Measurements from ENCODE around the gene IFNG-AS1.

Gene IFNG-AS1

DNA sequence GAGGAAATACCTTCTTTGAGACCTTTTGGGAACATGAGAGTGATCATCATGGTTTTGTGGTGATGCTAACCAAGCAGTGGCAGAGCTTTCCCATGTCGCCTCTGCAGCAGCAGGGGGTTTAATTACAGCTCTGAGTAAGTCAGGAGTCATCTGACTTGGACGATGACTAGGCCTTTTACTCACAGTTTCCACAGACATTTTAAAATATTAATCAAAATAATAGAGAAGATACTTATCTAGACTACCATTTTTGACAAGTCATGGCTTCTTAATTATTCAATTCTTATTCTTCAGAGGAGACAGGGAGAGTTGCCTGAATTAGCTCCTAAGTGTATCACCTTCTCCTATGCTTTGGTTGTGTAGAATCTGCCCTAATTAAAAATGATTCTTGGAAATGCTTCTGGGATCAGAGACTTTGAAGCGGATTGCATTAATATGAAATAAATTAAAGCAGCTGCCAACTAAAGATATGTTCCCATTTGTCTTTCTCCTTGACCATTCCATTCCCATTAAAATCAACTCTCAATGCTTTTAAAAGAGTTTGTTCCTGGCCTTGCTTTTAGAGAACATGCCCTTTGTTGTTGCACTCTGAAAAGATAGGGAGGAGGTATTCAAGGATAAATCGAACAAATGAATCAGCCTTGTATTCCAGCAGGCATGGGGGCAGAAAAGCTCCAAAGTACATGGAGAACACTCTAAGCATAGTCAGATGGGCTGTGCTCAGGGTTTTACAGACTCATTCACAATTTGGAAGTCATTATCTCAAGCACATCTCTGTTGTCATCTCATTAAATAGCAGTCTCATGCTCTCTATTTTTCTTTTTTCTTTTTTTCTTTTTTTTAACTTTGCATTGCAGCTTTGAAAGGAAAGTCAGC is 7.7 kb upstream of the IFNG-AS1 start:
- no peak overlapping the region for H4K8ac ChIP-seq (ENCODE audit: low read depth, low read length)
- no peak overlapping the region for H3K23ac ChIP-seq (ENCODE audit: low read depth, low read length, poor library complexity)
- peak overlapping the region; percentile 57 for H3K27ac ChIP-seq (replicated peaks; ENCODE audit: low read length)
- no peak overlapping the region for H3K18ac ChIP-seq (ENCODE audit: low read length)
- no peaks in the 10 kb centered on the region for H3K79me1 ChIP-seq (ENCODE audit: low read depth, low read length)
- H2BK12ac ChIP-seq (ENCODE audit: low read length) = no peak overlapping the region
- H4K91ac ChIP-seq (ENCODE audit: low read depth, low read length, poor library complexity) = no peak overlapping the region
- no peaks in the 10 kb centered on the region for H3K9me3 ChIP-seq (replicated peaks in 1 of 2; ENCODE audit: control insufficient read depth in 2 of 2, insufficient read depth in 1 of 2, low read depth in 1 of 2, low read length in 2 of 2)
- no peak overlapping the region for H3K4me3 ChIP-seq (ENCODE audit: low read length in 2 of 2)
- WGBS, 2 donors (ENCODE audit: extremely low coverage in 2 of 2, insufficient read length in 2 of 2, insufficient replicate concordance in 1 of 2) = no CpG with 5 or more reads among the region's 4 CpGs
- peaks cover 0 to 3% of the 10 kb centered on the region in 2 donors for H3K4me1 ChIP-seq (ENCODE audit: control insufficient read depth in 2 of 2, insufficient read depth in 1 of 2, low read depth in 1 of 2, low read length in 2 of 2)
- no peak overlapping the region for H2BK120ac ChIP-seq (ENCODE audit: low read depth, low read length)
- H2AFZ ChIP-seq (ENCODE audit: low read length) = no peak overlapping the region
- peaks cover 0 to 2% (median 0%) of the 10 kb centered on the region in 3 experiments for H3K27me3 ChIP-seq (ENCODE audit: control insufficient read depth in 3 of 3, insufficient read depth in 3 of 3, low read depth in 1 of 3, low read length in 3 of 3)
- no peak overlapping the region for H3K4me2 ChIP-seq (ENCODE audit: insufficient read depth, low read length, poor library complexity, severe bottlenecking)
- H3K9ac ChIP-seq (ENCODE audit: low read depth, low read length, poor library complexity) = no peak overlapping the region
- H3K4ac ChIP-seq (ENCODE audit: low read length) = no peak overlapping the region
- H3K14ac ChIP-seq (ENCODE audit: low read length) = no peak overlapping the region
- H2AK5ac ChIP-seq (ENCODE audit: low read depth, low read length) = no peak overlapping the region
- no peak overlapping the region for H2BK15ac ChIP-seq (ENCODE audit: low read length)
- no peak for DNase-seq (ENCODE audit: low spot score)
- H3K36me3 ChIP-seq (replicated peaks in 1 of 2; ENCODE audit: control insufficient read depth in 2 of 2, insufficient read depth in 2 of 2, low read length in 2 of 2) = no peaks in the 10 kb centered on the region
- H2BK5ac ChIP-seq (ENCODE audit: low read length) = no peak overlapping the region

DNA sequence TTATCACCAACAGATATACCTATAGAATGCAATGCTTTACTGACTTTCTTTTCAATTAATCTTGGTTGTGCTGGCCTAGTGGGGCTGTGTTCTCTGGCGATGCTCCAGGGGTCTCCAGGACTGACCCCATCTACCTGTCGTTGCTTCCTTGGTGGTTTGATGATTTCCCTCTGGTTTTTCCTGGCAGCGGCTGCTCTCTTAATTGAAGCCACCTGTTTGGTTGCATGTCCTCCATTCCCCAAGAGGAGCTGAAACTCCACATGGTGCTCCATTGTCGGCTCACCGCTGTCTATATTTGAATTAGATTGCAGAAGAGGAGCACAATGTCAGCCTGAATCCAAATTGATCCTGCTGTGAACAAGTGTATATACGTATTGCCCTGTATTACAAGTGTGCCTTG is 7.1 kb upstream of the IFNG-AS1 start:
- Histone ChIP-seq H3K4me1 (ENCODE audit: control insufficient read depth in 2 of 2, insufficient read depth in 1 of 2, low read depth in 1 of 2, low read length in 2 of 2) (peaks cover 0 to 3% of the 10 kb centered on the region in 2 donors), H3K36me3 (replicated peaks in 1 of 2; ENCODE audit: control insufficient read depth in 2 of 2, insufficient read depth in 2 of 2, low read length in 2 of 2) (no peaks in the 10 kb centered on the region), H3K18ac (ENCODE audit: low read length) (no peak overlapping the region), H3K9me3 (replicated peaks in 1 of 2; ENCODE audit: control insufficient read depth in 2 of 2, insufficient read depth in 1 of 2, low read depth in 1 of 2, low read length in 2 of 2) (no peaks in the 10 kb centered on the region), H3K27me3 (ENCODE audit: control insufficient read depth in 3 of 3, insufficient read depth in 3 of 3, low read depth in 1 of 3, low read length in 3 of 3) (no peaks in the 10 kb centered on the region), H3K27ac (replicated peaks; ENCODE audit: low read length) (peak overlapping the region; percentile 57), H3K79me1 (ENCODE audit: low read depth, low read length) (no peaks in the 10 kb centered on the region), H4K8ac (ENCODE audit: low read depth, low read length) (no peak overlapping the region), H2AK5ac (ENCODE audit: low read depth, low read length) (no peak overlapping the region), H2BK12ac (ENCODE audit: low read length) (no peak overlapping the region), H3K9ac (ENCODE audit: low read depth, low read length, poor library complexity) (no peak overlapping the region), H3K4me2 (ENCODE audit: insufficient read depth, low read length, poor library complexity, severe bottlenecking) (no peak overlapping the region), H2BK120ac (ENCODE audit: low read depth, low read length) (no peak overlapping the region), H3K4ac (ENCODE audit: low read length) (no peak overlapping the region), H2BK15ac (ENCODE audit: low read length) (no peak overlapping the region), H3K4me3 (ENCODE audit: low read length in 2 of 2) (no peak overlapping the region), H3K23ac (ENCODE audit: low read depth, low read length, poor library complexity) (no peak overlapping the region), H2AFZ (ENCODE audit: low read length) (no peak overlapping the region), H4K91ac (ENCODE audit: low read depth, low read length, poor library complexity) (no peak overlapping the region), H2BK5ac (ENCODE audit: low read length) (no peak overlapping the region), H3K14ac (ENCODE audit: low read length) (no peak overlapping the region)
- no CpG with 5 or more reads among the region's 6 CpGs for WGBS, 2 donors (ENCODE audit: extremely low coverage in 2 of 2, insufficient read length in 2 of 2, insufficient replicate concordance in 1 of 2)
- no peak for DNase-seq (ENCODE audit: low spot score)

DNA sequence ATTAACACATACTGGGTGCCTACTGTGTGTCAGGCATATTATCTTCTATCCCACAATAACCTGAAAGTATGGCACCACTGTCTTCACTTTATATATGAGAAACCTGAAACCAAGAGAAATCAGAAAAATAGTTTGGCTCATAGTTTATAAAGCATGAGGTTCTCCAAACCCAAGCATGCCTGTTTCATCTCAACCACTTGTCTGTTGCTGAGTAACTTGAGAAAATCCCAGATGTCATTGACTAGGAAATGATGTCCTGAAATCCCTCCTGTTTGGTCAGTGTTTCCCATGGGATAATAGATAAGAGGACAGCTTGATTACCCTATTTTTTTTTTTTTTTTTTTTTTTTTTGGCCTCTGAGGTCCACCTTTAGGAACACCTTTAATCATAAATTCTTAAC is 2.6 kb upstream of the IFNG-AS1 start:
- no peak overlapping the region for H2AFZ ChIP-seq (ENCODE audit: low read length)
- H3K4me1 ChIP-seq (ENCODE audit: control insufficient read depth in 2 of 2, insufficient read depth in 1 of 2, low read depth in 1 of 2, low read length in 2 of 2) = peaks cover 0 to 6% of the 10 kb centered on the region in 2 donors
- no peaks in the 10 kb centered on the region for H3K36me3 ChIP-seq (replicated peaks in 1 of 2; ENCODE audit: control insufficient read depth in 2 of 2, insufficient read depth in 2 of 2, low read length in 2 of 2)
- no peak overlapping the region for H3K18ac ChIP-seq (ENCODE audit: low read length)
- H3K23ac ChIP-seq (ENCODE audit: low read depth, low read length, poor library complexity) = no peak overlapping the region
- no peaks in the 10 kb centered on the region for H3K27me3 ChIP-seq (ENCODE audit: control insufficient read depth in 3 of 3, insufficient read depth in 3 of 3, low read depth in 1 of 3, low read length in 3 of 3)
- no peak overlapping the region for H2BK15ac ChIP-seq (ENCODE audit: low read length)
- H2BK120ac ChIP-seq (ENCODE audit: low read depth, low read length) = no peak overlapping the region
- no peak overlapping the region for H2BK5ac ChIP-seq (ENCODE audit: low read length)
- no peak overlapping the region for H2AK5ac ChIP-seq (ENCODE audit: low read depth, low read length)
- H4K91ac ChIP-seq (ENCODE audit: low read depth, low read length, poor library complexity) = no peak overlapping the region
- no peak overlapping the region for H3K4me2 ChIP-seq (ENCODE audit: insufficient read depth, low read length, poor library complexity, severe bottlenecking)
- no peak overlapping the region for H3K9ac ChIP-seq (ENCODE audit: low read depth, low read length, poor library complexity)
- no peak overlapping the region for H2BK12ac ChIP-seq (ENCODE audit: low read length)
- no peak for DNase-seq (ENCODE audit: low spot score)
- no peaks in the 10 kb centered on the region for H3K9me3 ChIP-seq (replicated peaks in 1 of 2; ENCODE audit: control insufficient read depth in 2 of 2, insufficient read depth in 1 of 2, low read depth in 1 of 2, low read length in 2 of 2)
- no peak overlapping the region for H3K4ac ChIP-seq (ENCODE audit: low read length)
- H3K79me1 ChIP-seq (ENCODE audit: low read depth, low read length) = no peaks in the 10 kb centered on the region
- no peak overlapping the region for H4K8ac ChIP-seq (ENCODE audit: low read depth, low read length)
- H3K14ac ChIP-seq (ENCODE audit: low read length) = no peak overlapping the region
- no peak overlapping the region for H3K4me3 ChIP-seq (ENCODE audit: low read length in 2 of 2)
- H3K27ac ChIP-seq (replicated peaks; ENCODE audit: low read length) = no peak overlapping the region

DNA sequence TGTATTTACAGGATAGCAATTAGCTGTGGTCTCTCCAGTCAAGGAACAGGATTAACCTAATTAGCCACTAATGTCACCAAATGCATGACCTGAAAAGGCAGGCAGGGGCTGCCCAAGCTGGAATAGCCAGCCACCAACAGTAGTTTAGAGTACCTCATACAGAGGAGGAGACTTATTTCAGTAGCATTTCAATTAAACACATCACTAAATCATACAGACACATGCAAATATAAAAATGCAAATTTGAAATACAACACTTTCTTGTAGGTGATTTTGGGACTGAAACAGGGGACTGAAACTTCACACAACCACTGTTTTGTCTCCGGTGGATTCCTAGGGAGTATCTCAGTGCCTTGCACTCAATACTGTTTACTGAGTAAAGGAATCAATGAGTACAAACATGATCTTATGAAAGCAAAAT is 636 bp upstream of the IFNG-AS1 start:
- Histone ChIP-seq H4K91ac (ENCODE audit: low read depth, low read length, poor library complexity) (no peak overlapping the region), H3K36me3 (replicated peaks in 1 of 2; ENCODE audit: control insufficient read depth in 2 of 2, insufficient read depth in 2 of 2, low read length in 2 of 2) (no peaks in the 10 kb centered on the region), H3K4me1 (ENCODE audit: control insufficient read depth in 2 of 2, insufficient read depth in 1 of 2, low read depth in 1 of 2, low read length in 2 of 2) (peaks cover 0 to 3% of the 10 kb centered on the region in 2 donors), H2BK12ac (ENCODE audit: low read length) (no peak overlapping the region), H3K9ac (ENCODE audit: low read depth, low read length, poor library complexity) (no peak overlapping the region), H3K9me3 (replicated peaks in 1 of 2; ENCODE audit: control insufficient read depth in 2 of 2, insufficient read depth in 1 of 2, low read depth in 1 of 2, low read length in 2 of 2) (no peaks in the 10 kb centered on the region), H3K14ac (ENCODE audit: low read length) (no peak overlapping the region), H3K27ac (replicated peaks; ENCODE audit: low read length) (no peak overlapping the region), H3K27me3 (ENCODE audit: control insufficient read depth in 3 of 3, insufficient read depth in 3 of 3, low read depth in 1 of 3, low read length in 3 of 3) (no peaks in the 10 kb centered on the region), H2BK5ac (ENCODE audit: low read length) (no peak overlapping the region), H2BK120ac (ENCODE audit: low read depth, low read length) (no peak overlapping the region), H3K79me1 (ENCODE audit: low read depth, low read length) (no peaks in the 10 kb centered on the region), H3K4me3 (ENCODE audit: low read length in 2 of 2) (no peak overlapping the region), H3K18ac (ENCODE audit: low read length) (no peak overlapping the region), H4K8ac (ENCODE audit: low read depth, low read length) (no peak overlapping the region), H2BK15ac (ENCODE audit: low read length) (no peak overlapping the region), H3K4me2 (ENCODE audit: insufficient read depth, low read length, poor library complexity, severe bottlenecking) (no peak overlapping the region), H2AK5ac (ENCODE audit: low read depth, low read length) (no peak overlapping the region), H2AFZ (ENCODE audit: low read length) (no peak overlapping the region), H3K4ac (ENCODE audit: low read length) (no peak overlapping the region), H3K23ac (ENCODE audit: low read depth, low read length, poor library complexity) (no peak overlapping the region)
- WGBS, 2 donors (ENCODE audit: extremely low coverage in 2 of 2, insufficient read length in 2 of 2, insufficient replicate concordance in 1 of 2) = no CpG with 5 or more reads among the region's 1 CpG
- peak; percentile 12 for DNase-seq (ENCODE audit: low spot score)
